Measurements from ENCODE around the gene GRM3.

Gene GRM3

DNA sequence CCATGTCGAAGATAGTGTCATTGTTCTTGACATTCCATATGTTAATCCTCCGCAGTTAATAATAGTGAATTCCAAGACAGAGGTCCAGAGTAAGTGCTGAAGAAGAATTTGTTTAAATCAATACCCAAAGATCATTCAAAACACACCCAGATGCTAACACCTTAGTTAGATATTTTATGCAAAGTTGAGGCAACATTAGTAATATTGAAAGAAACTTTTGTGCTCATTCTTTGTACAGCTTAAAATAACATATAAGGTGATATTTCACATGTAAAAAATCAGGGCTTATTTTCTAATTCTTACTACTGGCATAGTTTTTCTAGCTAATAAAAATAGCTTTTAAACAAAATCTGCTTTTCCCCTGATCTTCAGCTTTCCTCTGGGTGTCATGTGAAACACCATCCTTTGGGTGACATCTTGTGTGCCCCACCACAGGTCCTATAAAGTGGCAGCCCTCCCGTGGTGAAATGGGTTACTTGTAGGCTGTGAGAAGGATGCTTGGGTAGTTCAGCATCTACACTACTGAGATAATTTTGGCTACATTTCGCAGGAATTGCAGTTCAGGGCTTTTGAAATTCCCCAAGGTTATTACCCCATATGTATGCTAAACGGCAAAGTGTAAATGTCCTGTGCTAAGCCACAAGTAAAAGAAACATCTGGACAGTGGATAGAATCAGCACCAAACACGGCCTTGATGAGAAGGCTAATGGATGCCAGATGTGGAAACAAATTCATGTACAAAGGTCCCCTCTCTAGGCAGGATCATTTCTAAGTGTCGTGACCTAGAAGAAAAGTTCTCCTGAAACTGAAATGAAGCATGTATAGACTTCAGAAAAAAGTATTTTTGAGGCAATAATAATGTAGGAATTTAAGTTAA, 105.4 kb downstream of the GRM3 start:
- TF ChIP-seq, protein P1, sequence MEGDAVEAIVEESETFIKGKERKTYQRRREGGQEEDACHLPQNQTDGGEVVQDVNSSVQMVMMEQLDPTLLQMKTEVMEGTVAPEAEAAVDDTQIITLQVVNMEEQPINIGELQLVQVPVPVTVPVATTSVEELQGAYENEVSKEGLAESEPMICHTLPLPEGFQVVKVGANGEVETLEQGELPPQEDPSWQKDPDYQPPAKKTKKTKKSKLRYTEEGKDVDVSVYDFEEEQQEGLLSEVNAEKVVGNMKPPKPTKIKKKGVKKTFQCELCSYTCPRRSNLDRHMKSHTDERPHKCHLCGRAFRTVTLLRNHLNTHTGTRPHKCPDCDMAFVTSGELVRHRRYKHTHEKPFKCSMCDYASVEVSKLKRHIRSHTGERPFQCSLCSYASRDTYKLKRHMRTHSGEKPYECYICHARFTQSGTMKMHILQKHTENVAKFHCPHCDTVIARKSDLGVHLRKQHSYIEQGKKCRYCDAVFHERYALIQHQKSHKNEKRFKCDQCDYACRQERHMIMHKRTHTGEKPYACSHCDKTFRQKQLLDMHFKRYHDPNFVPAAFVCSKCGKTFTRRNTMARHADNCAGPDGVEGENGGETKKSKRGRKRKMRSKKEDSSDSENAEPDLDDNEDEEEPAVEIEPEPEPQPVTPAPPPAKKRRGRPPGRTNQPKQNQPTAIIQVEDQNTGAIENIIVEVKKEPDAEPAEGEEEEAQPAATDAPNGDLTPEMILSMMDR (IDR thresholded peaks at IDR 0.05), result no peak
- TF ChIP-seq ZFX (IDR thresholded peaks at IDR 0.05; ENCODE audit: borderline replicate concordance), result no peak
- H3K27ac ChIP-seq, result no peak overlapping the region

DNA sequence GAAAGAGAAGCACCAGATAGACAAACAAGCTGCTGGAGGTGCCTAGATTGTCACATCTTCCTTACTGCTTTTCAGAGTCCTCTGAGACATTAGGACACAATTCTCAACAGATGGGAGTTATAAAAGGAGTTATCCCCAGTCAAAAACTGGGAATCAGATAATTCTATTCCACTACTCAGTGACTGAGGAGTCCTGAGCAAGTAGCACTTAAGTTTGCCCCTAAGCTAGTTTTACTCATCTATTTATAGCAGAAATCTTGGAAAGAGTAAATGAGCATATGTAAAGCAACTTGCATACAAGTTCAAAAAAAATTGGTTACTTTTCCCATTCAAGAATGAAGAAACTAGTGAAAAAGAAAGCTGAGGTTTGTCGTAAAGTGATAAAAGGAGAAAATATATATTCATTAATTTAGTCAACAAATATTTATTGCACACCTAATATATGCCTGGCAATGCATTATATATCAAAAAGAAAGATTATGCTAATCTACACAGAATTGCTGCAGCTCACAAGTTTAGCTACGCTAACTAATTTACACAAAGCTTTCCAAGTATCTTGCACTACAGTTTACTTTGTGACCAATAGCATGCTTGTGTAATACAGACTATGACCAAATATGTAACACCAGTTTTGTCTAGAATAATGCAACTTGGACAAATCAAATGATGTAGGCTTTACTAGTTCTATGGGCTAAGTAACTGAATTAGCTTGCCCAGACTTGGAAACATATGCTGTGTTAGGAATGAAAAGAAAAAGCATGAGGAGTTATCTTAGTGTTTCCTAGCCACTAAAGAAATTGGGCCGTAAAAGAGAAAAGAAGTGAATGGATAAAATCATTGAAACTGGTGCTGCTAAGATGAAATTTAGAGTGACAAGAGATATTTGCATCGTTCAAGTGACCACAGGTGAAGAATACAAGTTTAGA, 106.3 kb downstream of the GRM3 start:
- H3K27ac ChIP-seq, result no peak overlapping the region
- TF ChIP-seq ZFX (IDR thresholded peaks at IDR 0.05; ENCODE audit: borderline replicate concordance), result no peak
- TF ChIP-seq, protein P1 (IDR thresholded peaks at IDR 0.05), result no peak

DNA sequence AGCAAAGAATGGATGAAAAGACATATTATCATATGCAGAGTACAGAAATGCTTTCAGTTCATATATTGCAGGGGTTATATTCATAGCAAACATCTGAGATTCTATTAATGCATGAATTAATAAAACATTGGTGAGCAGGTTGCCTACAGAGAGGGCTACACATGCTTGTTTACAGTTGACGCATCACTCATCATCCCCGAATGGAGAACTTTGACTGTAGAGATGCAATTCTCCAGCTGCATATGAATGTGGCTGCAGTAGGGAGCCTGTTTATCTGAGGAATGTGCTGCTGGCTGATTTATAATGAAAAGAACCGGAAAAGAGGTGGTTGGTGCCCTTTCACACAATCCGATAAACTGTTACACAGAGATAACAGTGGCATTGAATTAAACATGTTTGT, 116.5 kb downstream of the GRM3 start:
- H3K27ac ChIP-seq, result no peak overlapping the region
- TF ChIP-seq, protein P1 (IDR thresholded peaks at IDR 0.05), result no peak
- no peak for TF ChIP-seq ZFX (IDR thresholded peaks at IDR 0.05; ENCODE audit: borderline replicate concordance)

DNA sequence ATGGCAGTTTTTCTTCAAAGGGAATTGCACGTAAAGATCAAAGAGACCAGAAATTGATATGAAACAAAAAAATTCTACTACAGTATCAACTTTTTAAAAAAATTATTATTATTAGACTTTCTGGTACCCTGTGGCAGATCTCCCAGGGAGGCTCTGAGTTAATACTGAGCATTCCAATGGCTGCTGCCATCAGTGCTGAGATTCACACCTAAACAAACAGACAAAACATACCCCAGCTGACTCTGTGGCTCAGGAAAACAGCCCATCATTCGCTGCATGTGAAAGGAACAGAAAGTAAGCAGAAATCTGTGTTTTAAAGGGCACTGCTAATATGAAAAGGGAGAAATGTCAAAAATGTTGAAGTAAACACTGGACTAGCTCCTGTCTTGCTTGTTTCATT, 118.4 kb downstream of the GRM3 start:
- no peak overlapping the region for H3K27ac ChIP-seq
- TF ChIP-seq, protein P1 (IDR thresholded peaks at IDR 0.05), result no peak
- no peak for TF ChIP-seq ZFX (IDR thresholded peaks at IDR 0.05; ENCODE audit: borderline replicate concordance)

DNA sequence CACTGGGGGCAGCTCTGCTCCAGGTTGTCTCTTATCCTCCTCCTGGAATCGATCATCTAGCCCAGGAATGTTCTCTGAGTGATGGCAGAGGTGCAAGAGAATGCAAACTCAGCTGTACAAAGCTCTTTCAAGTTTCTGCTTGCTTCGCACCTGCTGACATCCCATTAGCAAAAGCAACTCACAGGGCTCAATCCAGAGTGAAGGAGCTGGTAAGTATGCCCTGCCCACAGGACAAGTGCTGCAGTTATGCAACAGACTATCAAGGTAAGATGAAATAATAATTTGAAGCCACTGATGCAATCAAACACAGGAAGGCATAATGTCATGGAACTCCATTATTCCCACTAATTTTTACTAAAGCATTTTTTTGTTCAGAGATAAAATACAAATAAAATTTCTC, 122.2 kb downstream of the GRM3 start:
- TF ChIP-seq ZFX (IDR thresholded peaks at IDR 0.05; ENCODE audit: borderline replicate concordance), result no peak
- TF ChIP-seq, protein P1 (IDR thresholded peaks at IDR 0.05), result no peak

GRCh38 chr7:86768394-86768793, 124.7 kb downstream of the GRM3 start:
- no peak overlapping the region for H3K27ac ChIP-seq
- TF ChIP-seq, protein P1 (IDR thresholded peaks at IDR 0.05), result no peak
- no peak for TF ChIP-seq ZFX (IDR thresholded peaks at IDR 0.05; ENCODE audit: borderline replicate concordance)

More for the DNA sequence above, 122.2 kb downstream of the GRM3 start:
- H3K27ac ChIP-seq, result no peak overlapping the region

Data from 22Rv1 (cell line).